H9 (cell line): ENCODE measurements around the gene RASSF5. TPM values are rescaled to one million over a fixed set of nuclear protein-coding genes. Genes with fewer than 3 reads are reported as not detected.

Experiments used
- DNase-seq: peaks from one replicate; pipeline ENCODE4 v3.0.0-alpha.2; 2017
- H2AFZ ChIP-seq: one replicate; pipeline ENCODE4 v1.6.1; 2013; ENCODE audit warnings: mild to moderate bottlenecking, low read length, control low read depth, moderate library complexity
- H2AK5ac ChIP-seq: 2 replicates; pipeline ENCODE4 v1.6.1; 2013; ENCODE audit warnings: low read length, control low read depth, mixed read lengths; ENCODE audit not compliant: insufficient read length
- H2BK120ac ChIP-seq: one replicate; pipeline ENCODE4 v1.6.1; 2013; ENCODE audit warnings: low read depth, mild to moderate bottlenecking, low read length, control low read depth, inconsistent platforms; ENCODE audit not compliant: poor library complexity, severe bottlenecking
- H2BK12ac ChIP-seq: 2 replicates; pipeline ENCODE4 v1.6.1; 2013; ENCODE audit warnings: low read length, control low read depth, mixed read lengths, low read depth; ENCODE audit not compliant: insufficient read length
- H2BK15ac ChIP-seq: 2 replicates; pipeline ENCODE4 v1.6.1; 2013; ENCODE audit warnings: low read depth, low read length, control low read depth
- H2BK20ac ChIP-seq: one replicate; pipeline ENCODE4 v1.6.1; 2013; ENCODE audit warnings: low read depth, mild to moderate bottlenecking, low read length, control low read depth, inconsistent platforms; ENCODE audit not compliant: poor library complexity, severe bottlenecking
- H2BK5ac ChIP-seq: 2 replicates; pipeline ENCODE4 v1.6.1; 2013; ENCODE audit warnings: low read length, control low read depth, mixed read lengths; ENCODE audit not compliant: insufficient read length
- H3K14ac ChIP-seq: 2 replicates; pipeline ENCODE4 v1.6.1; 2013; ENCODE audit warnings: low read length, control low read depth; ENCODE audit not compliant: insufficient read depth
- H3K18ac ChIP-seq: 2 replicates; pipeline ENCODE4 v1.6.1; 2013; ENCODE audit warnings: low read depth, mild to moderate bottlenecking, mixed read lengths, low read length, control low read depth; ENCODE audit not compliant: insufficient read length
- H3K23ac ChIP-seq: 2 replicates; pipeline ENCODE4 v1.6.1; 2013; ENCODE audit warnings: low read length, control low read depth, mixed read lengths, low read depth; ENCODE audit not compliant: insufficient read length
- H3K23me2 ChIP-seq: 2 replicates; pipeline ENCODE4 v1.6.1; 2013; ENCODE audit warnings: low read depth, mild to moderate bottlenecking, mixed read lengths, low read length, control low read depth; ENCODE audit not compliant: insufficient read length, poor library complexity, severe bottlenecking
- H3K27ac ChIP-seq: 2 replicates; pipeline ENCODE4 v1.5.1; 2013; ENCODE audit warnings: low read length, control low read depth, mixed read lengths, low read depth; ENCODE audit not compliant: insufficient read length
- H3K27me3 ChIP-seq: 2 replicates; pipeline ENCODE4 v1.6.1; 2013; ENCODE audit warnings: low read length, control low read depth, inconsistent platforms; ENCODE audit not compliant: insufficient read depth
- H3K4ac ChIP-seq: 2 replicates; pipeline ENCODE4 v1.6.1; 2013; ENCODE audit warnings: low read depth, mild to moderate bottlenecking, control low read depth, inconsistent platforms, low read length, moderate library complexity
- H3K4me1 ChIP-seq: 2 replicates; pipeline ENCODE4 v1.6.1; 2013; ENCODE audit warnings: low read length, control low read depth, inconsistent platforms; ENCODE audit not compliant: insufficient read depth
- H3K4me2 ChIP-seq: 2 replicates; pipeline ENCODE4 v1.6.1; 2013; ENCODE audit warnings: low read length, control low read depth, mixed read lengths; ENCODE audit not compliant: insufficient read length, insufficient read depth
- H3K56ac ChIP-seq: 2 replicates; pipeline ENCODE4 v1.6.1; 2013; ENCODE audit warnings: low read depth, mild to moderate bottlenecking, mixed read lengths, low read length, control low read depth; ENCODE audit not compliant: insufficient read length
- H3K79me1 ChIP-seq: 2 replicates; pipeline ENCODE4 v1.6.1; 2013; ENCODE audit warnings: low read depth, mild to moderate bottlenecking, moderate library complexity, low read length, control low read depth, inconsistent platforms; ENCODE audit not compliant: insufficient read depth, poor library complexity, severe bottlenecking
- H3K79me2 ChIP-seq: 2 replicates; pipeline ENCODE4 v1.6.1; 2013; ENCODE audit warnings: low read length, control low read depth, inconsistent platforms; ENCODE audit not compliant: insufficient read depth
- H3K9ac ChIP-seq: 2 replicates; pipeline ENCODE4 v1.6.1; 2013; ENCODE audit warnings: low read length, control low read depth, mixed read lengths; ENCODE audit not compliant: insufficient read length; ENCODE audit errors: extremely low read depth
- H3K9me3 ChIP-seq: one replicate; pipeline ENCODE4 v1.6.1; 2013; ENCODE audit warnings: low read depth, low read length, inconsistent platforms; ENCODE audit not compliant: control insufficient read depth
- H3T11ph ChIP-seq: one replicate; pipeline ENCODE4 v1.6.1; 2013; ENCODE audit warnings: mild to moderate bottlenecking, low read length, control low read depth, inconsistent platforms
- H4K20me1 ChIP-seq: one replicate; pipeline ENCODE4 v1.6.1; 2013; ENCODE audit not compliant: control insufficient read depth, insufficient read length, insufficient read depth
- H4K5ac ChIP-seq: 2 replicates; pipeline ENCODE4 v1.6.1; 2013; ENCODE audit warnings: low read depth, mild to moderate bottlenecking, mixed read lengths, low read length, control low read depth; ENCODE audit not compliant: insufficient read length
- H4K8ac ChIP-seq: replicated peaks from 2 replicates; pipeline ENCODE4 v1.6.1; 2013; ENCODE audit warnings: low read length, control low read depth, mixed read lengths, low read depth; ENCODE audit not compliant: insufficient read length
- H4K91ac ChIP-seq: 2 replicates; pipeline ENCODE4 v1.6.1; 2013; ENCODE audit warnings: low read depth, mild to moderate bottlenecking, moderate library complexity, mixed read lengths, low read length, control low read depth; ENCODE audit not compliant: insufficient read length
- H3K27ac Mint-ChIP-seq, 3 experiments: 2 replicates in 2 of 3; 3 replicates in 1 of 3; pipeline ENCODE4 v1.8.0; 2020 to 2021; ENCODE audit warnings: mixed read lengths in 3 of 3, mild to moderate bottlenecking in 1 of 3, moderate library complexity in 1 of 3
- H3K27me3 Mint-ChIP-seq: 2 replicates; pipeline ENCODE4 v1.8.0; 2021; ENCODE audit warnings: low read depth, mild to moderate bottlenecking, moderate library complexity, mixed read lengths
- H3K36me3 Mint-ChIP-seq, 3 experiments: 2 replicates in 2 of 3; 3 replicates in 1 of 3; pipeline ENCODE4 v1.8.0; 2020 to 2021; ENCODE audit warnings: low read depth in 3 of 3, mixed read lengths in 3 of 3; ENCODE audit not compliant: insufficient read depth in 1 of 3
- H3K4me1 Mint-ChIP-seq, 2 experiments: 2 replicates each; pipeline ENCODE4 v1.8.0; 2020; ENCODE audit warnings: mixed read lengths in 2 of 2
- H3K4me3 Mint-ChIP-seq, 2 experiments: 2 replicates in 1 of 2; 3 replicates in 1 of 2; pipeline ENCODE4 v1.8.0; 2020 to 2021; ENCODE audit warnings: mild to moderate bottlenecking in 2 of 2, mixed read lengths in 2 of 2, moderate library complexity in 1 of 2
- H3K9me3 Mint-ChIP-seq, 2 experiments: 2 replicates in 1 of 2; 3 replicates in 1 of 2; pipeline ENCODE4 v1.8.0; 2020; ENCODE audit warnings: mild to moderate bottlenecking in 2 of 2, mixed read lengths in 2 of 2, moderate library complexity in 1 of 2
- CTCF ChIP-seq: fragments of 200-600 bp; sonication (generic); conservative IDR thresholded peaks from 3 replicates; pipeline ENCODE4 v1.8.0; 2021; ENCODE audit warnings: antibody characterized with exemption, mild to moderate bottlenecking
- WGBS: extraction: QIAGEN DNeasy Blood & Tissue Kit; methylation state at CpG from one replicate; pipeline ENCODE4 v1.1.7; 2013; ENCODE audit warnings: missing lambda C conversion rate, low lambda C conversion rate, mixed read lengths; ENCODE audit not compliant: insufficient read length; ENCODE audit errors: extremely low coverage; 5-methylcytosine and 5-hydroxymethylcytosine counted together
- total RNA-seq: library from RNA; stranded (reverse); gene quantifications from 2 replicates; pipeline ENCODE4 v1.2.1, GENCODE V29; 2021

RASSF5 gene
- total RNA-seq, 1 experiment from 2014 or later: 0.50 TPM

- H3K4me2 ChIP-seq: no peak overlapping the region
- H2BK120ac ChIP-seq: no peak overlapping the region
- no peak overlapping the region for H3K14ac ChIP-seq
- H3K18ac ChIP-seq: no peak overlapping the region
- WGBS: no CpG with 5 or more reads among the region's 1 CpG
- H3K4ac ChIP-seq: no peak overlapping the region
- Mint-ChIP-seq H3K9me3 (no peaks in the 10 kb centered on the region), H3K4me1 (peaks cover 14 to 20% of the 10 kb centered on the region in 2 experiments), H3K27me3 (peaks cover 21% of the 10 kb centered on the region), H3K4me3 (no peak overlapping the region), H3K27ac (no peak overlapping the region), H3K36me3 (peaks cover 0 to 14% (median 14%) of the 10 kb centered on the region in 3 experiments; a peak in 6 of 7 replicates)
- H4K91ac ChIP-seq: no peak overlapping the region
- H4K8ac ChIP-seq: no peak overlapping the region
- no peak overlapping the region for H2AFZ ChIP-seq
- TF ChIP-seq CTCF: no peak
- H2BK20ac ChIP-seq: no peak overlapping the region
- no peaks in the 10 kb centered on the region for H3K9me3 ChIP-seq
- no peak overlapping the region for H3K27ac ChIP-seq
- H3K4me1 ChIP-seq: no peaks in the 10 kb centered on the region; the same call in 1 of the 2 replicates
- no peaks in the 10 kb centered on the region for H3K79me2 ChIP-seq
- no peaks in the 10 kb centered on the region for H3K79me1 ChIP-seq
- H2AK5ac ChIP-seq: no peak overlapping the region
- no peak overlapping the region for H2BK12ac ChIP-seq
- H3K56ac ChIP-seq: no peak overlapping the region
- H3K9ac ChIP-seq: no peak overlapping the region
- H3T11ph ChIP-seq: no peak overlapping the region
- H3K27me3 ChIP-seq: no peaks in the 10 kb centered on the region
- no peak for DNase-seq
- H2BK5ac ChIP-seq: no peak overlapping the region
- no peak overlapping the region for H4K5ac ChIP-seq
- H3K23me2 ChIP-seq: no peaks in the 10 kb centered on the region
- no peaks in the 10 kb centered on the region for H4K20me1 ChIP-seq
- no peak overlapping the region for H3K23ac ChIP-seq
- H2BK15ac ChIP-seq: no peak overlapping the region
Measured at GRCh38 chr1:206463137-206463536, 44.2 kb upstream of the RASSF5 start.
